ENCODE measurements around the gene LITAFD.

Gene LITAFD

GRCh38 chr16:8880839-8881510 lies 1.2 kb upstream of the LITAFD start:
- no peak for DNase-seq
- TF ChIP-seq CTCF (IDR thresholded peaks at IDR 0.05; ENCODE audit: low read depth, low read length), result no peak
- no peaks in the 10 kb centered on the region for H3K9me3 ChIP-seq
- H3K27me3 ChIP-seq, result no peaks in the 10 kb centered on the region
- H3K36me3 ChIP-seq, result no peaks in the 10 kb centered on the region
- no peak overlapping the region for H3K4me3 ChIP-seq (ENCODE audit: low read depth, low read length)
- no peaks in the 10 kb centered on the region; the same call in none of the 2 replicates for H3K4me1 ChIP-seq

DNA sequence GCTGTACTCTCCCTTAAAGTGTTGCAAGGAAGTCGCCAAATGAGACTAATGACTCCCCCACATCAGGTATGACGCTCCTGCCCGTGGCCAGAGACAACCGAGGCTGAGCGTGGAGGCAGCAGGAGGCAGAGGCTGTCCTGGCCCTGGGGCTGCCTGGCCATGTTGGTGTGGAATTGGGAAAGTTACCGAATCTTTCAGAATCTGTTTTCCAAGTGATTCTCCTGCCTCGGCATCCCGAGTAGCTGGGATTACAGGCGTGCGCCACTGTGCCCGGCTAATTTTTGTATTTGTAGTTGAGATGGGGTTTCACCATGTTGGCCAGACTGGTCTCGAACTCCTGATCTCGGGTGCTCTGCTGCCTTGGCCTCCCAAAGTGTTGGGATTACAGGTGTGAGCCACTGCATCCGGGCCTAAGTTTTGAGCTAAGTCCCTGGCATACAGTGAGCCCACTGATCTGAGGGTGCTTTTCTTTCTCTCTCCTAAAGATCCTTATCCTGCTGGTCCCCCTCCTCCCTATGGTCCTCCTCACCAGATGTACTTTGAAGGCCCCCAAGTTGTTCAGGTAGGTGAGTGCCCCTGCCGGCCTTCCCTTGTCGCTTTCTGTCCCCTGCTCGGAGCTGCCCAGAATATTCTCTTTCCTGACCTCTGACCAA lies 700 bp downstream of the LITAFD start:
- peaks cover 14% of the 10 kb centered on the region for H3K4me1 ChIP-seq
- DNase-seq, result no peak

DNA sequence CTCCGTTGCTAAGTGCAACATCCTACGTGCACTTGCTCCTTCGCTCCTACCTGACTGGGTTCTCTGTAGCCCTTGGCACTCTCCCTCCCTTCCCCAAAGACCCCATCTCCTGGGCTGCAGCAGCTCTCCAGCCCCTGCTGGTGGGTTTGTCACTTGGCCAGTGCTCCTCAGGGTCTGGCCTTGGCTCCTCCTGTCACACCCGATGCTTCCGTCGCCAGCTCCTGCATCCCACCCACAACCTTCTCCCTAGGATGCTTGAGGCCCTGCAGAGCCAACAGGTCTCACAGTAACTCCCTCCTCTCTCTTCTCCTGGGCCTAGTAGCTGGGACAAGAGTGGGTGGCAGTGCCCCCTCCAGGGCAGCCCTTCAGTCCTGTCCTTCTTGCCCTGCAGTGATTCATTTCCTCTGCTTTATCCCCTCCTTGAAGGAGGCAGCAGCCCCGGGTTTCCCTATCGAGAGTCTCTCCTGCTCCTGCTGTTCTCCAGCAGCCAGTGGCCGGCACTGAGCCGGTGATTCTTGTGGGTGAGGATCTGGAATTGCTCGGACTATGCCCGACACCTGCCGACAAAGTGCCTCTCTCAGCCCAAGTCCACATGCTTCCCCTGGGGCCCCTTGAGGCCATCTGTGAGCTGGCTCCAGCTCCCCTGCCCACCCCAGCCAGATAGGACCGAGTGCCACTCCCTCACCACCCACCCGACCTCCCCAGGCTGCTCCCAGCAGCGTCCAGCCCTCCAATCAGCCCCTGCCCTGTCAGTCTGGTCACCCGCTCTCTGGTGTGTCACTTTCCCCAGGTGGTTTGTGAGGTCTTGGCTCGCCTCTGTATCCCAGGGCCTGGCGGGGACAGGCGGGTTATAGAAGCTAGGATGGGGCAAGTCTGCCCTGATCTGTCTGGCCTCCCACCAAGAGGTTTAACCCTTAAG lies 3.8 kb downstream of the LITAFD start:
- peak; percentile 15; the same call in 1 of the 2 replicates for TF ChIP-seq CTCF (IDR thresholded peaks at IDR 0.05; ENCODE audit: low read depth, low read length)
- Histone ChIP-seq H3K36me3 (peaks cover 27% of the 10 kb centered on the region), H3K4me3 (ENCODE audit: low read depth, low read length) (no peak overlapping the region), H3K4me1 (peaks cover 21% of the 10 kb centered on the region), H3K27me3 (no peaks in the 10 kb centered on the region), H3K9me3 (no peaks in the 10 kb centered on the region)
- DNase-seq, result peak; percentile 74

More for the DNA sequence above, 700 bp downstream of the LITAFD start:
- H3K4me3 ChIP-seq (ENCODE audit: low read depth, low read length), result no peak overlapping the region
- H3K27me3 ChIP-seq, result no peaks in the 10 kb centered on the region
- no peak for TF ChIP-seq CTCF (IDR thresholded peaks at IDR 0.05; ENCODE audit: low read depth, low read length)
- H3K36me3 ChIP-seq, result peaks cover 9% of the 10 kb centered on the region
- H3K9me3 ChIP-seq, result no peaks in the 10 kb centered on the region

- DNase-seq, result no peak
- H3K4me1 ChIP-seq, result peaks cover 21% of the 10 kb centered on the region
- no peak for TF ChIP-seq CTCF (IDR thresholded peaks at IDR 0.05; ENCODE audit: low read depth, low read length)
- H3K9me3 ChIP-seq, result no peaks in the 10 kb centered on the region
- no peaks in the 10 kb centered on the region for H3K27me3 ChIP-seq
- peaks cover 36% of the 10 kb centered on the region for H3K36me3 ChIP-seq
- no peak overlapping the region for H3K4me3 ChIP-seq (ENCODE audit: low read depth, low read length)
Measured at GRCh38 chr16:8886593-8887430, 4.7 kb downstream of the LITAFD start.

DNA sequence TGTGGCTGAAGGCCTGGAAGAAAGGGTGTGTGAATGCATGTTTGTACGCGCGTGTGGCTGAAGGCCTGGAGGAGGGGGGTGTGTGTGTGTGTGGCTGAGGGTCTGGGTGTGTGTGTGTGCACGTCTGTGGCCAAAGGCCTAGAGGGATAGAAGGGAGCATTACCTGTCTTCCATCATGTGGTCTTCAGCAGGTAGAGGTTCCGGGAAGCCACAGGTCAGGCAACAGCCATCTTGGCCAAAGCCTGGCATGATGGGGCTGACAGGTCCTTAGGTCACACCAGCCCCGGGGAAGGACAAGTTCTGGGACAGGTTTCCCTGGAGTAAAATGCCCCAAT lies 5.2 kb downstream of the LITAFD start:
- no peak for DNase-seq
- no peaks in the 10 kb centered on the region for H3K9me3 ChIP-seq
- no peaks in the 10 kb centered on the region for H3K27me3 ChIP-seq
- H3K4me3 ChIP-seq (ENCODE audit: low read depth, low read length), result no peak overlapping the region
- no peak for TF ChIP-seq CTCF (IDR thresholded peaks at IDR 0.05; ENCODE audit: low read depth, low read length)
- H3K4me1 ChIP-seq, result peaks cover 21% of the 10 kb centered on the region
- H3K36me3 ChIP-seq, result peaks cover 41% of the 10 kb centered on the region

Data from BE2C (cell line).